A673 (cell line): ENCODE results near the gene PHLPP2.

Source experiments
- CTCF ChIP-seq: fragments of 300-800, 200-600 bp; sonication (generic); conservative IDR thresholded peaks from 2 replicates; pipeline ENCODE4 v1.5.1; 2017; ENCODE audit warnings: low read depth, mild to moderate bottlenecking, antibody characterized with exemption, low read length, moderate library complexity, mixed read lengths
- EZH2 ChIP-seq: fragments of 200-600 bp; sonication (generic); IDR thresholded peaks from 2 replicates; pipeline ENCODE4 v1.6.1; 2017; ENCODE audit warnings: borderline replicate concordance, low read depth, mild to moderate bottlenecking, mixed read lengths, antibody characterized with exemption, low read length; ENCODE audit not compliant: poor library complexity, severe bottlenecking

- TF ChIP-seq CTCF = no peak
- TF ChIP-seq EZH2 = no peak
Observed at GRCh38 chr16:71649704-71650103, 74.8 kb downstream of the PHLPP2 start.
